Transverse colon (tissue), 4 donors: ENCODE results near the gene RAD51D. TPM values are rescaled to one million over a fixed set of nuclear protein-coding genes. Genes with fewer than 3 reads are reported as not detected.
A peak's percentile ranks its signal among the peaks of the same experiment; 100 is the strongest.

Experiments used
- DNase-seq: peaks from one replicate; pipeline ENCODE4 v3.0.0-alpha.2; 2019
- H3K27ac ChIP-seq, 4 donors: fragments of 200-600 bp; sonication (generic); 2 replicates each; pipeline ENCODE4 v1.5.1; 2016 to 2018; ENCODE audit warnings: inconsistent platforms in 4 of 4
- H3K27me3 ChIP-seq: fragments of 200-600 bp; sonication (generic); 2 replicates; pipeline ENCODE4 v1.5.1; 2017; ENCODE audit warnings: inconsistent platforms
- H3K36me3 ChIP-seq, 4 donors: fragments of 200-600 bp; sonication (generic); 2 replicates each; pipeline ENCODE4 v1.5.1; 2017 to 2019; ENCODE audit warnings: inconsistent platforms in 4 of 4
- H3K4me1 ChIP-seq, 4 donors: fragments of 200-600 bp; sonication (generic); 2 replicates each; pipeline ENCODE4 v1.5.1; 2017 to 2020; ENCODE audit warnings: inconsistent platforms in 4 of 4
- H3K4me3 ChIP-seq, 4 donors: fragments of 200-600 bp; sonication (generic); 1 replicate in 1 of 4; 2 replicates in 3 of 4; pipeline versions ENCODE4 v1.5.1 to v1.6.1; 2017 to 2019; ENCODE audit warnings: inconsistent platforms in 4 of 4
- H3K9me3 ChIP-seq, 2 donors: fragments of 200-600 bp; sonication (generic); 2 replicates each; pipeline ENCODE4 v1.5.1; 2017 to 2019; ENCODE audit warnings: inconsistent platforms in 2 of 2
- CTCF ChIP-seq, 5 experiments: fragments of 200-600 bp in 3 of 5; fragments of 450-650 bp in 2 of 5; sonication (generic) in 3 of 5; IDR thresholded peaks; 1 replicate in 2 of 5; 2 replicates in 3 of 5; pipeline ENCODE4 v1.5.1; 2016 to 2017; ENCODE audit warnings: antibody characterized with exemption in 5 of 5, inconsistent platforms in 3 of 5, mild to moderate bottlenecking in 2 of 5, moderate library complexity in 1 of 5
- EP300 ChIP-seq: sonication (generic); formaldehyde crosslinking; IDR thresholded peaks from one replicate; pipeline ENCODE4 v1.6.1; 2017; ENCODE audit warnings: antibody characterized with exemption, low read depth
- POLR2A ChIP-seq: fragments of 450-650 bp; IDR thresholded peaks from one replicate; pipeline ENCODE4 v1.6.1; 2016; ENCODE audit warnings: antibody characterized with exemption, mild to moderate bottlenecking, moderate library complexity
- POLR2AphosphoS5 ChIP-seq, 3 donors: sonication (generic); formaldehyde crosslinking; IDR thresholded peaks; one replicate each; pipeline ENCODE4 v1.6.1; 2016; ENCODE audit warnings: antibody characterized with exemption in 3 of 3
- WGBS, 2 donors: methylation state at CpG; one replicate each; pipeline ENCODE4 v1.1.5; 2018; ENCODE audit warnings: low coverage in 1 of 2; 5-methylcytosine and 5-hydroxymethylcytosine counted together
- in situ Hi-C, 4 donors: fragments of 200-750 bp; cut with MboI; loops; one replicate each; pipeline versions ENCODE4 v1.15.0 to v1.15.1; 2017; ENCODE audit warnings: low sequenced_read_pairs in 3 of 4, low pct_ligation_motif_present in 1 of 4, low pct_unique_long_range_greater_than_20kb in 1 of 4
- intact Hi-C: fragments of 100-400 bp; cut with DNase I; formaldehyde crosslinking; loops from one replicate; pipeline ENCODE4 v1.15.1; 2023; ENCODE audit warnings: low total_unique reads
- total RNA-seq, 4 donors: library from RNA; depleted of rRNA; stranded (reverse); fragments of >200 nt; gene quantifications; one replicate each; pipeline ENCODE4 v1.1.0, GENCODE V29; 2016

The RAD51D gene
- total RNA-seq, 4 donors from 2014 or later: 5.6 to 60.3 (median 7.8) TPM

GRCh38 chr17:35082073-35082657 is 37.5 kb downstream of the RAD51D start:
- no peak for TF ChIP-seq EP300
- TF ChIP-seq CTCF (IDR thresholded peaks at IDR 0.05): no peak
- TF ChIP-seq POLR2AphosphoS5 (IDR thresholded peaks at IDR 0.05): no peak
- TF ChIP-seq POLR2A: no peak
- Histone ChIP-seq H3K27me3 (no peaks in the 10 kb centered on the region), H3K27ac (peak overlapping the region in 3 of 4 donors; percentile 2 to 16 (median 11)), H3K4me3 (no peak overlapping the region), H3K4me1 (peaks cover 21 to 91% (median 59%) of the 10 kb centered on the region in 4 donors), H3K9me3 (no peaks in the 10 kb centered on the region), H3K36me3 (no peaks in the 10 kb centered on the region)
- WGBS, 2 donors: 21 to 43% methylated on average over 3 of the region's 3 CpGs
- intact Hi-C loops (no loop called here), in situ Hi-C loops (loop anchor here in 1 of 4 donors (25.0 kb wide), 1 partner anchor 95 kb away; the partner anchor contains the start of gene LIG3)
- DNase-seq: no peak

DNA sequence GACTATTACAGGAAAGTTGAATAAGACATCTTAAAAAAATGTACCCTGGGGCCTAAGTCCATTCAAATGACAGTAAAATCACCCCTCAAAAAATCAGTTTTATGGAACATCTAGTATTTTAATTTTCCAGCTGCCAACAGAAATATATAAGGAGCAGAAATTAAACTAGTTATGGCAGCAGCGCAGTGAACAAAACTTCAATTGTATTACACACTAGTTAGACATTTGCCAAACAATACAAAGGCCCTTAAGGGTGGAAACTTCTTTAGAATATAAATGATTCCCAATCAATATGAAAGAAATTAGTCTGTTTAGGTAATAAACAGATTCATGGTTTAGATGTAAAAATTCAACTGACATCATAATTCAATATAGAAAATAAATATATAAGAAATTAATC is 38.0 kb downstream of the RAD51D start:
- Histone ChIP-seq H3K36me3 (no peaks in the 10 kb centered on the region), H3K9me3 (no peaks in the 10 kb centered on the region), H3K27ac (peak overlapping the region in 1 of 4 donors; percentile 11), H3K27me3 (no peaks in the 10 kb centered on the region), H3K4me3 (no peak overlapping the region), H3K4me1 (peaks cover 18 to 90% (median 54%) of the 10 kb centered on the region in 4 donors)
- TF ChIP-seq POLR2A (no peak), CTCF (IDR thresholded peaks at IDR 0.05) (no peak), EP300 (no peak), POLR2AphosphoS5 (IDR thresholded peaks at IDR 0.05) (no peak)
- no peak for DNase-seq
- in situ Hi-C loops: loop anchor here in 1 of 4 donors (25.0 kb wide), 1 partner anchor 94 kb away; the partner anchor contains the start of gene LIG3
- intact Hi-C loops: no loop called here
- WGBS, 2 donors: 81 to 90% methylated on average over 1 of the region's 1 CpG

DNA sequence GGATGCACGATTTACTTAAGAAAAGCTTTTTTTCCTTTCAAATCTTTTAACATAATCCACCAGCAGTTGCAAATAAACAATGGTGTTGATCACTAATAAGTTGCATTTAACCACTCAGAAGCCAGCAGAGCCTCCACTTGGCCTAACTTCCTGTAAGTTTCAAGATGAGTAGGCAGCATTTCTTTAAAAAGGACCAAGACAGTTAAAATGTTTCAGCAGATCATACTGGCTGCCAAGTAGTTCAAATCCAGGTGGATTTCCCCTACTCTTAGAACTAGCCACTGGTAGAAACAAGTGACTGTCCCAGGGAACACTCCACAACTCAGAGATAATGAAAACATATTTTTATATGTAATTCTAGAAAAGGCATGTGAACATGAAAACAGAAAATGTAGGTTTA is 39.1 kb downstream of the RAD51D start:
- Histone ChIP-seq H3K4me1 (peaks cover 15 to 89% (median 48%) of the 10 kb centered on the region in 4 donors), H3K4me3 (no peak overlapping the region), H3K27ac (peak overlapping the region; percentile 10 to 65 (median 56)), H3K9me3 (no peaks in the 10 kb centered on the region), H3K27me3 (no peaks in the 10 kb centered on the region), H3K36me3 (no peaks in the 10 kb centered on the region)
- 56 to 63% methylated on average over 1 of the region's 1 CpG for WGBS, 2 donors
- intact Hi-C loops (no loop called here), in situ Hi-C loops (loop anchor here in 1 of 4 donors (25.0 kb wide), 1 partner anchor 93 kb away; the partner anchor contains the start of gene LIG3)
- TF ChIP-seq POLR2AphosphoS5 (IDR thresholded peaks at IDR 0.05) (no peak), EP300 (no peak), POLR2A (no peak), CTCF (IDR thresholded peaks at IDR 0.05) (no peak)
- no peak for DNase-seq

GRCh38 chr17:35079547-35080423 is 39.9 kb downstream of the RAD51D start:
- no peak for DNase-seq
- in situ Hi-C loops (loop anchor here in 1 of 4 donors (25.0 kb wide), 1 partner anchor 92 kb away; the partner anchor contains the start of gene LIG3), intact Hi-C loops (no loop called here)
- Histone ChIP-seq H3K36me3 (no peaks in the 10 kb centered on the region), H3K4me1 (peaks cover 15 to 89% (median 48%) of the 10 kb centered on the region in 4 donors), H3K9me3 (no peaks in the 10 kb centered on the region), H3K4me3 (no peak overlapping the region), H3K27ac (peak overlapping the region; percentile 39 to 65 (median 56)), H3K27me3 (no peaks in the 10 kb centered on the region)
- no peak for TF ChIP-seq POLR2A
- TF ChIP-seq POLR2AphosphoS5 (IDR thresholded peaks at IDR 0.05): peak in 2 of 3 donors; percentile 46 to 63
- 88 to 94% methylated on average over 1 of the region's 1 CpG for WGBS, 2 donors
